B cell (primary cell): ENCODE results near the gene ADRM1. TPM values are rescaled to one million over a fixed set of nuclear protein-coding genes. Genes with fewer than 3 reads are reported as not detected.

Source experiments
- ATAC-seq: fragments of 200-7000 bp; cut with Tn5 transposase; one replicate; pipeline ENCODE4 v1.10.0; 2021; ENCODE audit warnings: low read depth, mild to moderate bottlenecking, moderate number of reproducible peaks, moderate library complexity
- CTCF ChIA-PET: fragments of 350-600 bp; sonication (Branson Sonifier 250); formaldehyde crosslinking; loops from one replicate; lab custom pipeline; 2021; ENCODE audit warnings: antibody characterized with exemption, inconsistent platforms; lab: Charles Lee
- POLR2A ChIA-PET: fragments of 350-600 bp; sonication (Branson Sonifier 250); formaldehyde crosslinking; loops from one replicate; lab custom pipeline; 2021; ENCODE audit warnings: antibody characterized with exemption; lab: Charles Lee
- DNase-seq: peaks from one replicate; pipeline ENCODE4 v3.0.0; 2013
- H2AFZ ChIP-seq: 2 replicates; pipeline ENCODE4 v1.6.1; 2012; ENCODE audit warnings: mild to moderate bottlenecking, low read depth, low read length; ENCODE audit not compliant: insufficient read depth, poor library complexity, severe bottlenecking
- H3K27ac ChIP-seq, 2 donors: 1 replicate in 1 of 2; 2 replicates in 1 of 2; pipeline ENCODE4 v1.5.1; 2012 to 2013; ENCODE audit warnings: low read length in 2 of 2, mild to moderate bottlenecking in 2 of 2, moderate library complexity in 1 of 2
- H3K27me3 ChIP-seq, 4 experiments: fragments of 200-600 bp in 1 of 4; sonication (generic) in 1 of 4; replicated peaks in 1 of 4; 1 replicate in 2 of 4; 2 replicates in 2 of 4; pipeline versions ENCODE4 v1.6.1 to v1.7.0; 2013 to 2016; ENCODE audit warnings: low read length in 3 of 4, mild to moderate bottlenecking in 2 of 4, mixed read lengths in 1 of 4, moderate library complexity in 1 of 4; ENCODE audit not compliant: insufficient read depth in 4 of 4, control insufficient read depth in 3 of 4; ENCODE audit errors: control extremely low read depth in 1 of 4
- H3K36me3 ChIP-seq, 2 experiments: replicated peaks in 1 of 2; 1 replicate in 1 of 2; 2 replicates in 1 of 2; pipeline versions ENCODE4 v1.6.1 to v1.7.1; 2013; ENCODE audit warnings: low read length in 1 of 2; ENCODE audit not compliant: insufficient read depth in 2 of 2, control insufficient read depth in 1 of 2; ENCODE audit errors: control extremely low read depth in 1 of 2, extremely low read depth in 1 of 2
- H3K4me1 ChIP-seq, 2 donors: fragments of 200-600 bp in 1 of 2; sonication (generic) in 1 of 2; 1 replicate in 1 of 2; 2 replicates in 1 of 2; pipeline versions ENCODE4 v1.5.1 to v1.6.1; 2013 to 2017; ENCODE audit warnings: low read length in 2 of 2; ENCODE audit not compliant: control insufficient read depth in 2 of 2, insufficient read depth in 2 of 2
- H3K4me2 ChIP-seq: replicated peaks from 2 replicates; pipeline ENCODE3; 2012; ENCODE audit warnings: mild to moderate bottlenecking, low read depth, low read length; ENCODE audit not compliant: poor library complexity, severe bottlenecking
- H3K4me3 ChIP-seq, 5 experiments: fragments of 200-600 bp in 1 of 5; sonication (generic) in 1 of 5; 1 replicate in 3 of 5; 2 replicates in 2 of 5; pipeline versions ENCODE4 v1.5.1 to v1.7.0; 2011 to 2016; ENCODE audit warnings: low read length in 4 of 5, mild to moderate bottlenecking in 4 of 5, low read depth in 2 of 5, control low read depth in 1 of 5, moderate library complexity in 1 of 5; ENCODE audit not compliant: insufficient read depth in 1 of 5; ENCODE audit errors: control extremely low read depth in 1 of 5, extremely low read depth in 1 of 5
- H3K79me2 ChIP-seq: fragments of 200-600 bp; sonication (generic); one replicate; pipeline ENCODE4 v1.6.0; 2016; ENCODE audit warnings: low read length; ENCODE audit not compliant: control insufficient read depth, insufficient read depth
- H3K9ac ChIP-seq: fragments of 200-600 bp; sonication (generic); 2 replicates; pipeline ENCODE4 v1.6.1; 2017; ENCODE audit warnings: mild to moderate bottlenecking, low read length, moderate library complexity
- H3K9me3 ChIP-seq, 3 donors: one replicate each; pipeline versions ENCODE4 v1.6.1 to v1.7.1; 2013; ENCODE audit warnings: low read length in 2 of 3; ENCODE audit not compliant: control insufficient read depth in 2 of 3, insufficient read depth in 1 of 3; ENCODE audit errors: control extremely low read depth in 1 of 3
- H4K20me1 ChIP-seq: 2 replicates; pipeline ENCODE4 v1.6.0; 2012; ENCODE audit warnings: mild to moderate bottlenecking, low read length; ENCODE audit not compliant: insufficient read depth, control insufficient read depth, poor library complexity, severe bottlenecking
- H3K27ac Mint-ChIP-seq: one replicate; pipeline ENCODE4 v1.8.0; 2021; ENCODE audit warnings: mixed read lengths
- H3K27me3 Mint-ChIP-seq: one replicate; pipeline ENCODE4 v1.8.0; 2021; ENCODE audit warnings: mixed read lengths
- H3K4me1 Mint-ChIP-seq: one replicate; pipeline ENCODE4 v1.8.0; 2021; ENCODE audit warnings: mixed read lengths
- H3K4me3 Mint-ChIP-seq: one replicate; pipeline ENCODE4 v1.8.0; 2021; ENCODE audit warnings: mixed read lengths
- H3K9me3 Mint-ChIP-seq: one replicate; pipeline ENCODE4 v1.8.0; 2022; ENCODE audit warnings: mixed read lengths; ENCODE audit not compliant: insufficient read depth
- EZH2 ChIP-seq: IDR thresholded peaks from 2 replicates; pipeline ENCODE4 v1.6.1; 2012; ENCODE audit warnings: borderline replicate concordance, low read depth, mild to moderate bottlenecking, moderate library complexity, low read length; ENCODE audit not compliant: insufficient read depth, poor library complexity, severe bottlenecking
- WGBS: methylation state at CpG from one replicate; pipeline ENCODE4 v1.1.5; 2013; ENCODE audit warnings: missing lambda C conversion rate; ENCODE audit not compliant: insufficient coverage; 5-methylcytosine and 5-hydroxymethylcytosine counted together
- intact Hi-C: fragments of 100-400 bp; cut with micrococcal nuclease; formaldehyde crosslinking; loops from one replicate; pipeline ENCODE4 v1.10.0; 2022
- polyA plus RNA-seq: library from polyadenylated mRNA; depleted of rRNA; stranded (reverse); fragments of >200 nt; gene quantifications from 2 replicates; pipeline ENCODE4 v1.2.3, GENCODE V29; 2012
- total RNA-seq, 2 donors: library from RNA; stranded (reverse); fragments of 120-200 nt in 1 of 2; gene quantifications; 1 replicate in 1 of 2; 2 replicates in 1 of 2; pipeline versions ENCODE4 v1.2.3 to v1.2.4, GENCODE V29; 2013 to 2022
- TF ChIP-seq, protein P1 (sequence below): fragments of 200-600 bp; IDR thresholded peaks from one replicate; pipeline ENCODE4 v1.8.0; 2022; ENCODE audit warnings: antibody characterized with exemption, mild to moderate bottlenecking

The ADRM1 gene
- total and polyA plus RNA-seq, 2 donors (not counting 1 experiment from before 2014, with no cell fraction given) = 73.9 to 87.2 TPM

DNA sequence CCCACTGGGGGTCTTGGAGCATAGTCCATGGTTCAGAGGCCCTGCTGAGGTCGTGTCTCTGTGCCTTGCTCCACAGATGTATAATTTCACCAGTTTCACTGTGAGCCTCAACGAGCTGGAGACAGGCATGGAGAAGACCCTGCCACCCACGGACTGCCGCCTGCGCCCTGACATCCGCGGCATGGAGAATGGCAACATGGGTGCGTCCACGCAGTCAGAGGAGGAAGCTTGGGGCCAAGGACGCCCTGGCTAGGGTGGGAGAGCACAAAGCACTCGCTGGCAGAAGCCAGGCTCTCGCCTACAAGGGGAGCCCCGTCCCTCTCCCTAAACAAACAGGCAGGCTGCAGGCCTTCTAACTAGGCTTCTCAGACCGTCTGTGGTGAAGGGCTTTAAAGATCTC lies 13.7 kb upstream of the ADRM1 start:
- ChIA-PET CTCF (no interaction called here), POLR2A (no interaction called here)
- Mint-ChIP-seq H3K4me1 (peaks cover 19% of the 10 kb centered on the region), H3K9me3 (no peaks in the 10 kb centered on the region), H3K27me3 (no peaks in the 10 kb centered on the region), H3K4me3 (no peak overlapping the region), H3K27ac (no peak overlapping the region)
- WGBS = 94% methylated on average over 11 of the region's 14 CpGs
- no peak for TF ChIP-seq EZH2
- TF ChIP-seq, protein P1, sequence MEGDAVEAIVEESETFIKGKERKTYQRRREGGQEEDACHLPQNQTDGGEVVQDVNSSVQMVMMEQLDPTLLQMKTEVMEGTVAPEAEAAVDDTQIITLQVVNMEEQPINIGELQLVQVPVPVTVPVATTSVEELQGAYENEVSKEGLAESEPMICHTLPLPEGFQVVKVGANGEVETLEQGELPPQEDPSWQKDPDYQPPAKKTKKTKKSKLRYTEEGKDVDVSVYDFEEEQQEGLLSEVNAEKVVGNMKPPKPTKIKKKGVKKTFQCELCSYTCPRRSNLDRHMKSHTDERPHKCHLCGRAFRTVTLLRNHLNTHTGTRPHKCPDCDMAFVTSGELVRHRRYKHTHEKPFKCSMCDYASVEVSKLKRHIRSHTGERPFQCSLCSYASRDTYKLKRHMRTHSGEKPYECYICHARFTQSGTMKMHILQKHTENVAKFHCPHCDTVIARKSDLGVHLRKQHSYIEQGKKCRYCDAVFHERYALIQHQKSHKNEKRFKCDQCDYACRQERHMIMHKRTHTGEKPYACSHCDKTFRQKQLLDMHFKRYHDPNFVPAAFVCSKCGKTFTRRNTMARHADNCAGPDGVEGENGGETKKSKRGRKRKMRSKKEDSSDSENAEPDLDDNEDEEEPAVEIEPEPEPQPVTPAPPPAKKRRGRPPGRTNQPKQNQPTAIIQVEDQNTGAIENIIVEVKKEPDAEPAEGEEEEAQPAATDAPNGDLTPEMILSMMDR = no peak
- no peaks in the 10 kb centered on the region for H3K79me2 ChIP-seq
- intact Hi-C loops = no loop called here
- no peaks in the 10 kb centered on the region for H3K9me3 ChIP-seq
- H3K9ac ChIP-seq = no peak overlapping the region
- H3K4me1 ChIP-seq = peaks cover 0 to 29% of the 10 kb centered on the region in 2 donors
- H4K20me1 ChIP-seq = no peaks in the 10 kb centered on the region
- no peak overlapping the region for H3K27ac ChIP-seq
- no peak overlapping the region for H3K4me2 ChIP-seq
- peaks cover 0 to 46% of the 10 kb centered on the region in 2 experiments for H3K36me3 ChIP-seq
- no peaks in the 10 kb centered on the region for H3K27me3 ChIP-seq
- DNase-seq = no peak
- ATAC-seq = no peak
- no peak overlapping the region for H3K4me3 ChIP-seq
- H2AFZ ChIP-seq = no peak overlapping the region

DNA sequence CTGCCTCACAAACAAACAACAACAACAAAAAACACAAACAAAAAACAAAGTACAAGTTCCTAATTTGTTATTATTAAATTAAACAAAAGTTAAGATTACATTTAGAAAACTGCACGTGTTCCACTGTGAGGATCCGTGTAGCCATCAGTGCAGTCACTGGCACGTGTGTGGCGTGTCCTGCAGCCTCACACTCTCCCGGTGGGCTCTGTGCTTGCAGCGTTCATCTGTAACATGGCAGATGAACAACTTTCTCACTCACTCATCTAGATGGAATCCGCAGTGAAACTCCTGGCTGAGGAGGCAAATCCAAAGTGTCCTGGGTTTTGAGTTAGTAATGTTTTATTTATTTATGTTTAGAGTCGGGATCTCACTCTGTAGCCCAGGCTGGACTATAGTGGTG lies 12.9 kb upstream of the ADRM1 start:
- Histone ChIP-seq H3K9me3 (no peaks in the 10 kb centered on the region), H3K36me3 (peaks cover 0 to 44% of the 10 kb centered on the region in 2 experiments), H3K27me3 (no peaks in the 10 kb centered on the region), H3K4me3 (no peak overlapping the region), H3K4me1 (peaks cover 0 to 29% of the 10 kb centered on the region in 2 donors), H4K20me1 (no peaks in the 10 kb centered on the region), H3K27ac (no peak overlapping the region), H3K9ac (no peak overlapping the region), H3K4me2 (no peak overlapping the region), H3K79me2 (no peaks in the 10 kb centered on the region), H2AFZ (no peak overlapping the region)
- CTCF ChIA-PET = no interaction called here
- TF ChIP-seq, protein P1 = no peak
- TF ChIP-seq EZH2 = no peak
- 100% methylated on average over 5 of the region's 8 CpGs for WGBS
- Mint-ChIP-seq H3K9me3 (no peaks in the 10 kb centered on the region), H3K4me1 (peaks cover 23% of the 10 kb centered on the region), H3K27ac (no peak overlapping the region), H3K27me3 (no peaks in the 10 kb centered on the region), H3K4me3 (no peak overlapping the region)
- DNase-seq (no peak), ATAC-seq (no peak)
- intact Hi-C loops = no loop called here
- POLR2A ChIA-PET = no interaction called here
